Activated T-helper 2 cell treated with anti-CD3 and anti-CD28 coated beads, Interferon-gamma antibody, Interleukin-2, Interleukin-4, amounts not matched to agents 10 μg/mL and 5 μg/mL and 100 μg/mL, durations not matched to agents 14 hours and 24 hours and 36 hours (primary cell): ENCODE data around the gene GPC5. TPM values are rescaled to one million over a fixed set of nuclear protein-coding genes. Genes with fewer than 3 reads are reported as not detected.

Source experiments
- DNase-seq: peaks from one replicate; pipeline ENCODE4 v3.0.0; 2021; ENCODE audit warnings: low spot score
- H3K27ac Mint-ChIP-seq: one replicate; pipeline ENCODE4 v1.8.0; 2021; ENCODE audit warnings: mixed read lengths
- H3K27me3 Mint-ChIP-seq: one replicate; pipeline ENCODE4 v1.8.0; 2021; ENCODE audit warnings: low read depth, mixed read lengths
- H3K36me3 Mint-ChIP-seq: one replicate; pipeline ENCODE4 v1.8.0; 2021; ENCODE audit warnings: low read depth, mixed read lengths
- H3K4me1 Mint-ChIP-seq: one replicate; pipeline ENCODE4 v1.8.0; 2021; ENCODE audit warnings: low read depth, mixed read lengths
- H3K4me3 Mint-ChIP-seq: one replicate; pipeline ENCODE4 v1.8.0; 2021; ENCODE audit warnings: low read depth, mild to moderate bottlenecking, moderate library complexity, mixed read lengths
- H3K9me3 Mint-ChIP-seq: one replicate; pipeline ENCODE4 v1.8.0; 2021; ENCODE audit warnings: mixed read lengths
- intact Hi-C: fragments of 100-400 bp; cut with micrococcal nuclease; formaldehyde crosslinking; loops from one replicate; pipeline ENCODE4 v1.15.1; 2023
- total RNA-seq: library from RNA; stranded (reverse); gene quantifications from 2 replicates; pipeline ENCODE4 v1.2.3, GENCODE V29; 2022

Gene GPC5
- total RNA-seq, 1 donor from 2014 or later = 0.57 TPM

- Mint-ChIP-seq H3K4me1 (no peaks in the 10 kb centered on the region), H3K9me3 (peaks cover 14% of the 10 kb centered on the region), H3K36me3 (no peaks in the 10 kb centered on the region), H3K4me3 (no peak overlapping the region), H3K27me3 (no peaks in the 10 kb centered on the region), H3K27ac (no peak overlapping the region)
- intact Hi-C loops = no loop called here
- no peak for DNase-seq
Measured at GRCh38 chr13:92827503-92827902, 1429.1 kb downstream of the GPC5 start.

- H3K36me3 Mint-ChIP-seq = no peaks in the 10 kb centered on the region
- no peak for DNase-seq
- intact Hi-C loops = no loop called here
- peaks cover 14% of the 10 kb centered on the region for H3K9me3 Mint-ChIP-seq
- H3K27me3 Mint-ChIP-seq = no peaks in the 10 kb centered on the region
- H3K27ac Mint-ChIP-seq = no peak overlapping the region
- H3K4me3 Mint-ChIP-seq = no peak overlapping the region
- H3K4me1 Mint-ChIP-seq = no peaks in the 10 kb centered on the region
Measured at GRCh38 chr13:92829930-92830329, 1431.5 kb downstream of the GPC5 start.

- DNase-seq = no peak
- no peaks in the 10 kb centered on the region for H3K4me1 Mint-ChIP-seq
- intact Hi-C loops = no loop called here
- no peaks in the 10 kb centered on the region for H3K36me3 Mint-ChIP-seq
- no peak overlapping the region for H3K4me3 Mint-ChIP-seq
- no peaks in the 10 kb centered on the region for H3K27me3 Mint-ChIP-seq
- H3K9me3 Mint-ChIP-seq = peaks cover 14% of the 10 kb centered on the region
- H3K27ac Mint-ChIP-seq = no peak overlapping the region
Measured at GRCh38 chr13:92830821-92831220, 1432.4 kb downstream of the GPC5 start.

- intact Hi-C loops = no loop called here
- H3K4me1 Mint-ChIP-seq = no peaks in the 10 kb centered on the region
Measured at GRCh38 chr13:92833071-92833470, 1434.7 kb downstream of the GPC5 start.

GRCh38 chr13:92836171-92836570, 1437.8 kb downstream of the GPC5 start:
- no peaks in the 10 kb centered on the region for H3K36me3 Mint-ChIP-seq
- H3K27ac Mint-ChIP-seq = no peak overlapping the region
- intact Hi-C loops = no loop called here
- H3K4me3 Mint-ChIP-seq = no peak overlapping the region
- no peaks in the 10 kb centered on the region for H3K4me1 Mint-ChIP-seq
- peaks cover 18% of the 10 kb centered on the region for H3K9me3 Mint-ChIP-seq
- no peak for DNase-seq
- no peaks in the 10 kb centered on the region for H3K27me3 Mint-ChIP-seq

More at GRCh38 chr13:92833071-92833470, 1434.7 kb downstream of the GPC5 start:
- Mint-ChIP-seq H3K36me3 (no peaks in the 10 kb centered on the region), H3K27me3 (no peaks in the 10 kb centered on the region), H3K9me3 (peaks cover 12% of the 10 kb centered on the region), H3K27ac (no peak overlapping the region), H3K4me3 (no peak overlapping the region)
- DNase-seq = no peak

- no peaks in the 10 kb centered on the region for H3K36me3 Mint-ChIP-seq
- no peak overlapping the region for H3K27ac Mint-ChIP-seq
- H3K27me3 Mint-ChIP-seq = no peaks in the 10 kb centered on the region
- intact Hi-C loops = no loop called here
- no peak overlapping the region for H3K4me3 Mint-ChIP-seq
- peaks cover 9% of the 10 kb centered on the region for H3K9me3 Mint-ChIP-seq
- no peaks in the 10 kb centered on the region for H3K4me1 Mint-ChIP-seq
- DNase-seq = no peak
Measured at GRCh38 chr13:92838786-92839185, 1440.4 kb downstream of the GPC5 start.

- intact Hi-C loops = no loop called here
- no peak for DNase-seq
- Mint-ChIP-seq H3K27me3 (no peaks in the 10 kb centered on the region), H3K27ac (no peak overlapping the region), H3K4me1 (no peaks in the 10 kb centered on the region), H3K9me3 (peaks cover 7% of the 10 kb centered on the region), H3K4me3 (no peak overlapping the region), H3K36me3 (no peaks in the 10 kb centered on the region)
Measured at GRCh38 chr13:92842145-92842544, 1443.7 kb downstream of the GPC5 start.

- Mint-ChIP-seq H3K36me3 (no peaks in the 10 kb centered on the region), H3K27ac (no peak overlapping the region), H3K4me3 (no peak overlapping the region), H3K27me3 (no peaks in the 10 kb centered on the region), H3K4me1 (no peaks in the 10 kb centered on the region), H3K9me3 (peaks cover 6% of the 10 kb centered on the region)
- DNase-seq = no peak
- intact Hi-C loops = no loop called here
Measured at GRCh38 chr13:92843549-92843948, 1445.1 kb downstream of the GPC5 start.

- Mint-ChIP-seq H3K9me3 (peaks cover 4% of the 10 kb centered on the region), H3K27me3 (no peaks in the 10 kb centered on the region), H3K4me3 (no peak overlapping the region), H3K27ac (no peak overlapping the region), H3K36me3 (no peaks in the 10 kb centered on the region), H3K4me1 (no peaks in the 10 kb centered on the region)
- intact Hi-C loops = no loop called here
- no peak for DNase-seq
Measured at GRCh38 chr13:92849381-92849780, 1451.0 kb downstream of the GPC5 start.

- H3K4me1 Mint-ChIP-seq = no peaks in the 10 kb centered on the region
- no peaks in the 10 kb centered on the region for H3K36me3 Mint-ChIP-seq
- no peak for DNase-seq
- no peaks in the 10 kb centered on the region for H3K27me3 Mint-ChIP-seq
- H3K4me3 Mint-ChIP-seq = no peak overlapping the region
- H3K9me3 Mint-ChIP-seq = peaks cover 4% of the 10 kb centered on the region
- intact Hi-C loops = no loop called here
- no peak overlapping the region for H3K27ac Mint-ChIP-seq
Measured at GRCh38 chr13:92864584-92865284, 1466.3 kb downstream of the GPC5 start.

- Mint-ChIP-seq H3K36me3 (no peaks in the 10 kb centered on the region), H3K27me3 (no peaks in the 10 kb centered on the region), H3K27ac (no peak overlapping the region), H3K9me3 (peaks cover 3% of the 10 kb centered on the region), H3K4me3 (no peak overlapping the region), H3K4me1 (no peaks in the 10 kb centered on the region)
- DNase-seq = no peak
- intact Hi-C loops = no loop called here
Measured at GRCh38 chr13:92873029-92873428, 1474.6 kb downstream of the GPC5 start.

- Mint-ChIP-seq H3K4me1 (no peaks in the 10 kb centered on the region), H3K27ac (no peak overlapping the region), H3K4me3 (no peak overlapping the region), H3K36me3 (no peaks in the 10 kb centered on the region), H3K27me3 (no peaks in the 10 kb centered on the region), H3K9me3 (peaks cover 8% of the 10 kb centered on the region)
- intact Hi-C loops = no loop called here
- DNase-seq = no peak
Measured at GRCh38 chr13:92886535-92887077, 1488.2 kb downstream of the GPC5 start.

- Mint-ChIP-seq H3K4me1 (no peaks in the 10 kb centered on the region), H3K4me3 (no peak overlapping the region), H3K36me3 (no peaks in the 10 kb centered on the region), H3K9me3 (peaks cover 19% of the 10 kb centered on the region), H3K27ac (no peak overlapping the region), H3K27me3 (no peaks in the 10 kb centered on the region)
- intact Hi-C loops = no loop called here
- no peak for DNase-seq
Measured at GRCh38 chr13:92894447-92894846, 1496.0 kb downstream of the GPC5 start.
